SK-N-SH treated with all-trans-retinoic acid at 6 μM for 48 hours (cell line): ENCODE data around the gene MARVELD2.
"Not testable (repeated sequence)": the region's sequence is repeated elsewhere in the genome, so short reads cannot be mapped to it uniquely, and the experiment has no call there.

ENCODE experiments used
- ATAC-seq: fragments of 200-7000 bp; cut with Tn5 transposase; 3 replicates; pipeline ENCODE4 v1.9.1; 2020; ENCODE audit warnings: mild to moderate bottlenecking, moderate library complexity
- ARNTL ChIP-seq: fragments of 450-650 bp; formaldehyde crosslinking; IDR thresholded peaks from 2 replicates; pipeline ENCODE4 v1.5.0; 2020; ENCODE audit warnings: low read depth, mild to moderate bottlenecking, moderate library complexity, borderline replicate concordance
- CREB5 ChIP-seq: fragments of 250-450 bp; sonication (Bioruptor Pico); IDR thresholded peaks from 2 replicates; pipeline ENCODE4 v1.5.1; 2020; ENCODE audit warnings: low read depth, mild to moderate bottlenecking, moderate library complexity
- CSDC2 ChIP-seq: fragments of 250-450 bp; sonication (Bioruptor Pico); IDR thresholded peaks from 2 replicates; pipeline ENCODE4 v1.5.0; 2020; ENCODE audit warnings: mild to moderate bottlenecking, moderate library complexity
- GLIS3 ChIP-seq: fragments of 250-450 bp; sonication (Bioruptor Pico); IDR thresholded peaks from 2 replicates; pipeline ENCODE4 v1.5.0; 2020; ENCODE audit warnings: mild to moderate bottlenecking, moderate library complexity
- OSR1 ChIP-seq: fragments of 250-450 bp; sonication (Bioruptor Pico); IDR thresholded peaks from 2 replicates; pipeline ENCODE4 v1.8.0; 2022; ENCODE audit warnings: moderate library complexity, mild to moderate bottlenecking, inconsistent platforms
- PPARA ChIP-seq: fragments of 250-450 bp; sonication (Bioruptor Pico); IDR thresholded peaks from 2 replicates; pipeline ENCODE4 v1.5.0; 2020; ENCODE audit warnings: mild to moderate bottlenecking, borderline replicate concordance
- RARB ChIP-seq: fragments of 250-450 bp; sonication (Bioruptor Pico); IDR thresholded peaks from 2 replicates; pipeline ENCODE4 v1.8.0; 2021; ENCODE audit warnings: mild to moderate bottlenecking, moderate library complexity
- SNAI2 ChIP-seq: fragments of 250-450 bp; sonication (Bioruptor Pico); IDR thresholded peaks from 2 replicates; pipeline ENCODE4 v1.5.0; 2020; ENCODE audit warnings: mild to moderate bottlenecking, moderate library complexity
- TCF4 ChIP-seq: fragments of 250-450 bp; sonication (Bioruptor Pico); IDR thresholded peaks from 2 replicates; pipeline ENCODE4 v1.8.0; 2021; ENCODE audit warnings: mild to moderate bottlenecking, moderate library complexity, borderline replicate concordance
- TSHZ2 ChIP-seq: fragments of 250-450 bp; sonication (Bioruptor Pico); IDR thresholded peaks from 2 replicates; pipeline ENCODE4 v1.5.0; 2020; ENCODE audit warnings: mild to moderate bottlenecking, moderate library complexity
- ZFP3 ChIP-seq: fragments of 250-450 bp; sonication (Bioruptor Pico); IDR thresholded peaks from 2 replicates; pipeline ENCODE4 v1.5.0; 2020; ENCODE audit warnings: mild to moderate bottlenecking, moderate library complexity
- ZFP30 ChIP-seq: fragments of 450-650 bp; formaldehyde crosslinking; IDR thresholded peaks from 2 replicates; pipeline ENCODE4 v1.5.0; 2022; ENCODE audit warnings: mild to moderate bottlenecking, moderate library complexity
- ZNF8 ChIP-seq: fragments of 450-650 bp; formaldehyde crosslinking; IDR thresholded peaks from 2 replicates; pipeline ENCODE4 v1.5.0; 2020; ENCODE audit warnings: mild to moderate bottlenecking, moderate library complexity
- TF ChIP-seq, protein P1 (sequence below): fragments of 250-450 bp; sonication (Bioruptor Pico); IDR thresholded peaks from 2 replicates; pipeline ENCODE4 v1.5.1; 2021; ENCODE audit warnings: mild to moderate bottlenecking, moderate library complexity
- TF ChIP-seq, protein P2 (sequence below): fragments of 250-450 bp; sonication (Bioruptor Pico); IDR thresholded peaks from 2 replicates; pipeline ENCODE4 v1.8.0; 2021; ENCODE audit warnings: low read depth, mild to moderate bottlenecking, moderate library complexity, borderline replicate concordance

The MARVELD2 gene

DNA sequence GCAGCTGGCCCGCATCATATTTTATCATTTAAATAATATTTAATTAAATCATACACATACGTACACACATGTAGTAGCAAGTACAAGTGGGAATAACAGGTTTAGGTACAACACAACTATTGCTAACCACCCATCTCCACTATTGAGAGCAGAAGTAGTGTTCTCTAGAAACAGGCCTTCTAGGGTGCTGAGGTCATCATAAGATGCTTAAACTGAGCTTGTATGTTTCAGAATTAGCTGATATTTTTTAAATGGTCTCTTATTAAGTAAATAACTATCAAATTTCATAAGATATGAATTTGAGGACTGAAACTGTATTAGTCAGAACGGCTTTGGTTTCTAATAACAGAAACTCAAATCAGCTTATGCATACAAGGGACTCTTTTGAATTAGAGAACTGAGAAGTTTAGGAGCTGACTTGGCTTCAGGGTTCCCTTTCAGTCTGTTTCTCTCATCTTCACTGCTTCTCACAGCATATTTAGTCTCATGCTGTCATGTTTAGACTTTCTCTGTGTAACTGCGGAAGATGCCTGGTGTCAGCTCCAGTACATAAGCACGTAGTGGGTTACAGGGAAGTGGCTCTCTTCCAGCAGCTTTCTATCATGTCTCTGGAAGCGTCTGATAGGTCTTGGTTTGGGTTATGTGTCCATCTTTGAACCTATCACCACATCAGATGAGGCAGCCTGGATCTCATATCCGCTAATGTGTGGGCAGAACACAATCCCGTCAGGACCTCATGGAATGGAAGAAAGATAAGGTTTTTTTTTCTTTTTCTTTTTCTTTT is 52.7 kb downstream of the MARVELD2 start (continued):
- TF ChIP-seq CREB5 (CRISPR knock-in tag) = no peak
- TF ChIP-seq, all 23 proteins: peak for 0

GRCh38 chr5:69468631-69469030 is 53.7 kb downstream of the MARVELD2 start:
- ATAC-seq = no peak
- TF ChIP-seq PPARA (CRISPR knock-in tag) = no peak
- TF ChIP-seq RARB = no peak
- TF ChIP-seq TSHZ2 = no peak
- TF ChIP-seq, all 23 proteins: peak for 0

DNA sequence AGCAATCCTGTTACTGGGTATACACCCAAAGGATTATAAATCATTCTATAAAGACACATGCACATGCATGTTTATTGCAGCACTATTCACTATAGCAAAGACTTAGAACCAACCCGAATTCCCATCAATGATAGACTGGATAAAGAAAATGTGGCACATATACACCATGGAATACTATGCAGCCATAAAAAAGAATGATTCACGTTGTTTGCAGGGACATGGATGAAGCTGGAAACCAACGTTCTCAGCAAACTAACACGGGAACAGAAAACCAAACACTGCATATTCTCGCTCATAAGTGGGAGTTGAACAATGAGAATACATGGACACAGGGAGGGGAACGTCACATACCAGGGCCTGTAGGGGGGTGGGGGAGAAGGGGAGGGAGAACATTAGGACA is 56.6 kb downstream of the MARVELD2 start:
- not testable (repeated sequence) for ATAC-seq

DNA sequence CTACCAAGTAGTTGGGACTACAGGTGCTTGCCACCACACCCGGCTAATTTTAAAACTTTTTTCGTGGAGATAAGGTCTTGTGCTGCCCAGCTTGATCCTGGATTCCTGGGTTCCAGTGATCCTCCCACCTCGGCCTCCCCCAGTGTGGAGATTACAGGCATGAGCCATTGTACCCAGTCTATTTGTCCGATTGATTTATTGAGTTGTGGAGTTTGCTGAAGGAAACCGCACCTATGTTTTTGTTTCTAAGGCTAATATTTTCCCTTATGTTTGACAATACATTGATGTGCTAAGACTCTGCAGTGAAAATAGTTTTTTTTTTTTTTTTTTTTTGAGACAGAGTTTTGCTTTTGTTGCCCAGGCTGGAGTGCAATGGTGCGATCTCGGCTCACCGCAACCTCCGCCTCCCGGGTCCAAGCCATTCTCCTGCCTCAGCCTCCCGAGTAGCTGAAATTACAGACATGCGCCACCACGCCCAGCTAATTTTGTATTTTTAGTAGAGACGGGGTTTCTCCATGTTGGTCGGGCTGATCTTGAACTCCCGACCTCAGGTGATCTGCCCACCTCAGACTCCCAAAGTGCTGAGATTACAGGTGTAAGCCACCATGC is 57.7 kb downstream of the MARVELD2 start:
- not testable (repeated sequence) for ATAC-seq

DNA sequence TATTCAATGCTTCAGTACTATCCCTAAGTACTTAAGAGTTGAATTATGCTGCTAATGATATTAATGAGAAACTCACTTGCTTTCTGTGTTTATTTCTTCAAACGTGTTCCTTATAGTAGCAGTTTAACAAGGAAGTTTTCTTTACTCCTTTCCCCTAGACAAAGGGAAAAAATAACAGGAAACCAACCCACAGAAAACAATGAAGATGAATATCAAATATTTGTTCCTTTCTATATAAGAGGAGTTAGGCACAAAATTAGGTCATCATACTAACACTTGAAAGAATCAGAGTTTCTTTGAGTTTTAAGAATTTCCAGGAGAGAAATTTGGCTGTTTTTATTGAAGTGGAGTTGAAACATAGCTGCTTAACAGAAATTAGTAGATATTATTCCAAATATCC is 62.3 kb downstream of the MARVELD2 start:
- TF ChIP-seq OSR1 (CRISPR knock-in tag) (no peak), ZFP30 (CRISPR knock-in tag) (no peak), ZFP3 (CRISPR knock-in tag) (no peak), SNAI2 (CRISPR knock-in tag) (no peak), CREB5 (CRISPR knock-in tag) (no peak), TCF4 (no peak), CSDC2 (CRISPR knock-in tag) (no peak), ZNF8 (CRISPR knock-in tag) (no peak), PPARA (CRISPR knock-in tag) (no peak), GLIS3 (CRISPR knock-in tag) (no peak), ARNTL (CRISPR knock-in tag) (no peak)
- TF ChIP-seq, protein P1, sequence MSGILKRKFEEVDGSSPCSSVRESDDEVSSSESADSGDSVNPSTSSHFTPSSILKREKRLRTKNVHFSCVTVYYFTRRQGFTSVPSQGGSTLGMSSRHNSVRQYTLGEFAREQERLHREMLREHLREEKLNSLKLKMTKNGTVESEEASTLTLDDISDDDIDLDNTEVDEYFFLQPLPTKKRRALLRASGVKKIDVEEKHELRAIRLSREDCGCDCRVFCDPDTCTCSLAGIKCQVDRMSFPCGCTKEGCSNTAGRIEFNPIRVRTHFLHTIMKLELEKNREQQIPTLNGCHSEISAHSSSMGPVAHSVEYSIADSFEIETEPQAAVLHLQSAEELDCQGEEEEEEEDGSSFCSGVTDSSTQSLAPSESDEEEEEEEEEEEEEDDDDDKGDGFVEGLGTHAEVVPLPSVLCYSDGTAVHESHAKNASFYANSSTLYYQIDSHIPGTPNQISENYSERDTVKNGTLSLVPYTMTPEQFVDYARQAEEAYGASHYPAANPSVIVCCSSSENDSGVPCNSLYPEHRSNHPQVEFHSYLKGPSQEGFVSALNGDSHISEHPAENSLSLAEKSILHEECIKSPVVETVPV (CRISPR knock-in tag) = no peak
- TF ChIP-seq, protein P2, sequence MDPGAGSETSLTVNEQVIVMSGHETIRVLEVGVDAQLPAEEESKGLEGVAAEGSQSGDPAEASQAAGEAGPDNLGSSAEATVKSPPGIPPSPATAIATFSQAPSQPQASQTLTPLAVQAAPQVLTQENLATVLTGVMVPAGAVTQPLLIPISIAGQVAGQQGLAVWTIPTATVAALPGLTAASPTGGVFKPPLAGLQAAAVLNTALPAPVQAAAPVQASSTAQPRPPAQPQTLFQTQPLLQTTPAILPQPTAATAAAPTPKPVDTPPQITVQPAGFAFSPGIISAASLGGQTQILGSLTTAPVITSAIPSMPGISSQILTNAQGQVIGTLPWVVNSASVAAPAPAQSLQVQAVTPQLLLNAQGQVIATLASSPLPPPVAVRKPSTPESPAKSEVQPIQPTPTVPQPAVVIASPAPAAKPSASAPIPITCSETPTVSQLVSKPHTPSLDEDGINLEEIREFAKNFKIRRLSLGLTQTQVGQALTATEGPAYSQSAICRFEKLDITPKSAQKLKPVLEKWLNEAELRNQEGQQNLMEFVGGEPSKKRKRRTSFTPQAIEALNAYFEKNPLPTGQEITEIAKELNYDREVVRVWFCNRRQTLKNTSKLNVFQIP (CRISPR knock-in tag) = no peak
- TF ChIP-seq, all 23 proteins: peak for 0
- no peak for ATAC-seq

DNA sequence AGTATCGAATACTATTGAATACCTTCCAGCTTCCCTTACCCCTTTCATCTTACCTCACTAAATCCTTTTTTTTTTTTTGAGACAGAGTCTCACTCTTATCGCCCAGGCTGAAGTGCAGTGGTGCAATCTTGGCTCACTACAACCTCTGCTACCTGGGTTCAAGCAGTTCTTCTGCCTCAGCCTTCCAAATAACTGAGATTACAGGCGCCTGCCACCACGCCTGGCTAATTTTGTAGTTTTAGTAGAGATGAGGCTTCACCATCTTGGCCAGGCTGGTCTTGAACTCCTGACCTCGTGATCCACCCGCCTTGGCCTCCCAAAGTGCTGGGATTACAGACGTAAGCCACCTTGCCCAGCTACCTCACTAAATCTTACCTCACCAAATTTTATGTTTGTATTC is 63.4 kb downstream of the MARVELD2 start:
- not testable (repeated sequence) for ATAC-seq
